ENCODE data around the gene GALNT9. TPM values are rescaled to one million over a fixed set of nuclear protein-coding genes. Genes with fewer than 3 reads are reported as not detected.

GALNT9 gene
- total and polyA plus RNA-seq, 2 donors (not counting 1 experiment from before 2014, with no cell fraction given): 0.71 to 2.4 TPM

- no peaks in the 10 kb centered on the region for H3K9me3 ChIP-seq (ENCODE audit: control extremely low read depth in 1 of 3, control insufficient read depth in 2 of 3, insufficient read depth in 1 of 3, low read length in 2 of 3)
- H3K4me1 ChIP-seq (ENCODE audit: control insufficient read depth in 2 of 2, insufficient read depth in 2 of 2, low read length in 2 of 2): peaks cover 7 to 10% of the 10 kb centered on the region in 2 donors
- H3K4me1 Mint-ChIP-seq: peaks cover 20% of the 10 kb centered on the region
- no peaks in the 10 kb centered on the region for H3K27me3 Mint-ChIP-seq
- intact Hi-C loops (cut with micrococcal nuclease): loop anchor here (5.0 kb wide), 1 partner anchor 809 kb away; the partner anchor contains the start of gene ZNF605
- ChIA-PET CTCF (no interaction called here), POLR2A (interaction anchor here (0.6 kb wide), 1 partner anchor 109 kb away, joined by 6 read pairs; no protein-coding TSS in a partner anchor)
- ATAC-seq (ENCODE audit: low read depth) (no peak), DNase-seq (no peak)
- H4K20me1 ChIP-seq (ENCODE audit: control insufficient read depth, insufficient read depth, low read length, poor library complexity, severe bottlenecking): peaks cover 17% of the 10 kb centered on the region
- peaks cover 47% of the 10 kb centered on the region for H3K79me2 ChIP-seq (ENCODE audit: control insufficient read depth, insufficient read depth, low read length)
- no peak overlapping the region for H3K4me3 ChIP-seq (ENCODE audit: control extremely low read depth in 1 of 5, extremely low read depth in 1 of 5, insufficient read depth in 1 of 5, low read depth in 2 of 5, low read length in 4 of 5)
- no peak overlapping the region for H3K4me3 Mint-ChIP-seq
- no peak overlapping the region for H2AFZ ChIP-seq (ENCODE audit: insufficient read depth, low read depth, low read length, poor library complexity, severe bottlenecking)
- no peak overlapping the region for H3K27ac Mint-ChIP-seq
- H3K4me2 ChIP-seq (replicated peaks; ENCODE audit: low read depth, low read length, poor library complexity, severe bottlenecking): no peak overlapping the region
- no peaks in the 10 kb centered on the region for H3K9me3 Mint-ChIP-seq (ENCODE audit: insufficient read depth)
- no peak overlapping the region for H3K27ac ChIP-seq (ENCODE audit: low read length in 2 of 2)
- TF ChIP-seq EZH2 (IDR thresholded peaks at IDR 0.05; ENCODE audit: borderline replicate concordance, insufficient read depth, low read depth, low read length, poor library complexity, severe bottlenecking): no peak
- TF ChIP-seq CTCF (IDR thresholded peaks at IDR 0.05): no peak
- H3K9ac ChIP-seq (ENCODE audit: low read length): no peak overlapping the region
- 100% methylated on average over 8 of the region's 41 CpGs for WGBS (ENCODE audit: insufficient coverage)
- H3K36me3 ChIP-seq (replicated peaks in 1 of 2; ENCODE audit: control extremely low read depth in 1 of 2, control insufficient read depth in 1 of 2, extremely low read depth in 1 of 2, insufficient read depth in 2 of 2, low read length in 1 of 2): peaks cover 0 to 34% of the 10 kb centered on the region in 2 experiments
- H3K27me3 ChIP-seq (replicated peaks in 1 of 4; ENCODE audit: control extremely low read depth in 1 of 4, control insufficient read depth in 3 of 4, insufficient read depth in 4 of 4, low read length in 3 of 4): no peaks in the 10 kb centered on the region
Observed at GRCh38 chr12:132148368-132149045, 180.9 kb downstream of the GALNT9 start.

Measured in B cell (primary cell).